GM19438 (cell line): Measurements from ENCODE around the gene AMD1.

Experiments used
- ATAC-seq: cut with Tn5 transposase; IDR thresholded peaks from one replicate; pipeline ENCODE4 v1.9.1; 2021; ENCODE audit warnings: low read depth; ENCODE audit not compliant: unreplicated experiment

The AMD1 gene

GRCh38 chr6:110933912-110934311 is 59.3 kb downstream of the AMD1 start:
- no peak for ATAC-seq

GRCh38 chr6:110934381-110934898 is 59.9 kb downstream of the AMD1 start:
- no peak for ATAC-seq

- no peak for ATAC-seq
These were observed 60.6 kb downstream of the AMD1 start for GRCh38 chr6:110935171-110935570.

- no peak for ATAC-seq
These were observed 63.6 kb downstream of the AMD1 start for GRCh38 chr6:110938171-110938570.

GRCh38 chr6:110939429-110940200 is 65.0 kb downstream of the AMD1 start:
- ATAC-seq = no peak

- peak; percentile 98 for ATAC-seq
These were observed 70.1 kb downstream of the AMD1 start for GRCh38 chr6:110944681-110945151.
